Stimulated activated CD8-positive, alpha-beta memory T cell treated with anti-CD3 and anti-CD28 coated beads, Interleukin-2, amount 100 ng/mL, for 48 hours (primary cell): ENCODE measurements around the gene IER5.
"Not testable (repeated sequence)": the region's sequence is repeated elsewhere in the genome, so short reads cannot be mapped to it uniquely, and the experiment has no call there.

Experiments
- DNase-seq, 2 donors: peaks; one replicate each; pipeline ENCODE4 v3.0.0-alpha.2; 2020; ENCODE audit warnings: low read depth in 2 of 2

Gene IER5

GRCh38 chr1:181115971-181116370 lies 27.5 kb downstream of the IER5 start:
- not testable (repeated sequence) for DNase-seq

DNA sequence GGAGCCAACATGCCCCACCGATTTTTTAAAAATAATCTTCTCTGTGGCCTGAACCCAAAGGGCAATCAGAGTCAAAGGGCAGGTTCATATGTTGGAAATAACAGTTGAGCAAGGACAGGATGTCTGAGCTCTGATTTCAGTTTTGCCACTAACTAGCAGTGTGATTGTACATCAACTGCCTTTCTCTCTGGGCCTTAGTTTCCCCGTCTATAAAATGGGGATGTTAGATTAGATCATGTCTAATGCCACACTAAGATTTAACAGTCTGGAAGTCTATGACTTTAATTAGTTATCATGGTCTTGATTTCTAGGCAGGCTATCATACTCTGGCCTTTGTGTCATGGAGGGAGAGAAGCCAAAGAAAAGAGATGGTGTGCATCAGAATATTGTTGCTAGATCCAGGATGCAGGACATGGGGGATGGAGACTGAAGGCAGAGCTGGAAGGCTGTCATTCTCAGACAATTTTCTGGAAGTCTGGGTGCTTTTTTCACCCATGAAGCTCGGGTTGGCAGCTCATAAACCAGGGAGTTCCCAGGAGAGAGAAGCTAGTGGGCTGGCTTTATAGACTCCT lies 28.4 kb downstream of the IER5 start:
- no peak for DNase-seq

- no peak for DNase-seq
Observed at GRCh38 chr1:181117648-181118449, 29.3 kb downstream of the IER5 start.

DNA sequence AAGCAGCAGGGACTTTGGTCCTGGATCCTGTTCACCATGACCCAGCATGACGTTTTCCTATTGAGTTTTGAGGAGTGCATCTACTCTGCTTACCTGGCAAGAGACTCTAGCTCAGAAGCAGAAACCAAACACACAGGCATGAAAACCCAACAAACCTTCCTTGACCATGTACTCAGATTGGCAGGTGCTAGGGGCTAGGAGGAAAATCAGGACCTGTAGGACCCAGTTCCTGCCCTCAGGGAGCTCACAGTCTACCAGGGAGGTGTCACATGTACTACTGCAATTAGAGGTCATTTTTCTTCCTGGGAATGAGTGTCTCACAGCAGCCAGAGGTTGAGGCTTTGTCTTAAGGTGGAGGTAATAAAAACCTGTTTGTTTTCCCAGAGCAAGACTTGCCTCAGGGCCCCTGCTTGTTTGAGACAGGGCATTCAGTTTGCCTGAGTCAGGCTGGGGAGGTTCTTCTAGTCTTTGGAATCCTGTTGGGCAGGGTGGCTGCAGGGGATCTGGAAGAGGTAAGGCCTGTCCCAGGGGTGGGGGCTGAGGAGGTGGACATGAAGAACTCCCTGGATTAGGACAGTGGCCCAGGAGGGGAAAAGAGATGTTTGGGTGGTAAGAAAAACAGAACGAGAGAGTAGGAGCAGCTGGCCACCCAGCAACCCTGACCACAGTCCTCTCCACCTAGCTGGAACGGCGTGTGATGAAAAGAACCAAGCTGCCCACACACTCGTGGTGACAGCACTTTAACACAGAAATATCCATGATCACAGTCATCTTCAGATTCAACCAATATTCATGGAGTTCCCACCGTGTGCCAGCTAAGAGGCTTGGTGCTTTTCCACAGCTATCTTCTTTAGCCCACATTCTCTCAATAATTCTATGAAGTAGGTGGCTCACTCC lies 30.8 kb downstream of the IER5 start:
- DNase-seq: no peak

GRCh38 chr1:181120924-181121323 lies 32.4 kb downstream of the IER5 start:
- no peak for DNase-seq

- DNase-seq: no peak
Observed at GRCh38 chr1:181121498-181121897, 33.0 kb downstream of the IER5 start.

DNA sequence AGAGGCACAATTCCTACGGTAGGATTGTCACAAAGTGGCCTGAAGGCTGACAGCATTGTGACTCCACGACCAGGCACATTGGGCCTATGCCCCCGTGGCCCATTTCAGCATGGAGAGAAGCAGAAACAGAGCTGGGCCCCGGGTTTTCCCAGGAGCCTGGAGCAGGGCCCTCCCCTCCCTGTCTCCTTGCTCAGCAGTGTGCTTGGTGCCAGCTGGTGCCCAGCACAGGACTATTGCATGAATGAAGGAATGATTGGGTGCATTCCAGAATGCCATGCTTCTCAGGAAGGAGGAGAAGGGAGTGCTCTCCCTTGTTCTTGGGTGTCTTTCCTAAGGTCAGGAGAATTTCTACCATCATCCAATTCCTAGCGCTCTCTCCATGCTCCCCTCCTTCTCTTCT lies 33.7 kb downstream of the IER5 start:
- DNase-seq: no peak

DNA sequence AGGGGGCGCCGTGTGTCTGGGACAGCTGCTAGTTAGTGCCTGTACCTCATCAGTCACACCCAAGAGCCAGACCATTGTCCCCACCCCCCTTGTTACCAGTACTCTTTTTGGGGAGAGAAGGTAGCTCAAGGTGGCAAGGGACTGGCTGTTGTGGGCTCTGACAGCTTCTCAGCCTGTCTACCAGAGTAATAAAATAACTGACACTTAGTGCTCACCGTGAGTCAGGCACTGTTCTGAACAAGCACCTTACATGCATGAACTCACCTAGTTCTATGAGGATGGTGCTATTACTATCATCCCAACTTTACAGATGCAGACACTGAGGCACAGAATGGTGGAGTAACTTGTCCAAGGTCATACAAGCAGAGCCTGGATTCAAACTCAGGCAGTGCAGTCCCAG lies 34.7 kb downstream of the IER5 start:
- no peak for DNase-seq

GRCh38 chr1:181124291-181124751 lies 35.8 kb downstream of the IER5 start:
- no peak for DNase-seq

DNA sequence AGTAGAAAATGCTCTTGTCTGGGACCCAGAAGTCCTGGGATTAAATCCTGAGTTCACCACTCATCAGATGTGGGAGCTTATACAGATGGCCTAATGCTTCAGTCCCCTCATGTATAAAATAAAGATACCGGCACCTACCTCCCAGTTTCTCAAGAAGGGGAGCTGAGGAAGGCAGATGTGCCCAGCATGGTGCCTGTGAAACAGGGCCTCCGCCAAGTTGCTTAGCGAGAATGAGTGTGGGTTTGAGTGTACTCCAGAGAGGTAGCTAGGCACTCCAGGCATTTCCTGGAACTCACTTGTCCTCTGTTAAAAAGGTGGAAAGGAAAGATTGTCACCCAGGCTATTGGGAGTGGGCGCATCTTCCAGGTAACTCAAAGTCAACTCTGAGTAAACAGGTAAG lies 37.8 kb downstream of the IER5 start:
- no peak for DNase-seq

GRCh38 chr1:181126871-181127587 lies 38.5 kb downstream of the IER5 start:
- DNase-seq: no peak

- no peak for DNase-seq
Observed at GRCh38 chr1:181127898-181128453, 39.5 kb downstream of the IER5 start.

DNA sequence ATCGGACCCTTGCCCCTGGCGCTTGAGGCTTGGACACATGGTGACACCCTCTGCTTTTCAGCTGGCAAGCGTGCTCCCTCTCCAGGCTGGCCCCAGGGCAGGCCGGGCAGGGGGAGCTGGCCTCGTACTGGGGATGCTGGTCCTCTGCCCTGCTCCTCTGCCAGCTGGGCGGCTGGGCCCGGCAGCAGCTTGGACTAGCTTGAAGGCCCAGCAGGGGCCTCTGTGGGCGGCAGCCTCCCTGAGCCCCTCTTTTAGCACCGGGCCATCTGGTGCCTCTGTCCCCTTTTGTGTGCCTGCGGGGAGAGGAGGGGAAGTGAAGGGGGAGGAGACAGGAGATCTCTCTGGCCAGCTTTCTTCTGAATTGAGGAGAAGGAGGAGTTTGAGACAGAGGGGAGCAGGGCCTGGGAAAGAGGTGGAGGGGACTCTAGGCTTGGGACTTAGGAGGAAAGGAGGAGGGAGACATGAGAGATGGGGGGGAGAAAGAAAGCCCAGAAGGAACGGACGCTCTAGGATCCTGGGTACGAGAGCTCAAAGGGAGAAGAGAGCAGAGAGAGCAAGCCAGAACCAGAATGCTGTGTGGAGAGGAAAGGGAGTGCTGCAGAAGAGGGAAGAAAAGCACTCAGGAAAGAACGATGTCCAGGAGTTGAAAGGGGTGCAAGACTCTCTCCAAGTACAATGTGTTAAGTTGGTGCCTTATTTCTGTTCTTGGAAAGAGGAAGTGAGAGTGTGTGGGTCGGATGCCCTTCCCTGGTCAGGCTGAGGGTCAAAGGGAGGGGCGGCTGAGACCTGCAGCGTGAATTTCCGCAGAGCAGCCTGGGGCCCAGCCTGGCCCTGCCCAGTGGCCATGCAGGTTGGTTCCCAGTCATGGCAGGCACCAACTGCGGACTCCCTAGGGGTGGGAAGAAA lies 40.3 kb downstream of the IER5 start:
- no peak for DNase-seq

GRCh38 chr1:181129771-181130606 lies 41.5 kb downstream of the IER5 start:
- DNase-seq: no peak

DNA sequence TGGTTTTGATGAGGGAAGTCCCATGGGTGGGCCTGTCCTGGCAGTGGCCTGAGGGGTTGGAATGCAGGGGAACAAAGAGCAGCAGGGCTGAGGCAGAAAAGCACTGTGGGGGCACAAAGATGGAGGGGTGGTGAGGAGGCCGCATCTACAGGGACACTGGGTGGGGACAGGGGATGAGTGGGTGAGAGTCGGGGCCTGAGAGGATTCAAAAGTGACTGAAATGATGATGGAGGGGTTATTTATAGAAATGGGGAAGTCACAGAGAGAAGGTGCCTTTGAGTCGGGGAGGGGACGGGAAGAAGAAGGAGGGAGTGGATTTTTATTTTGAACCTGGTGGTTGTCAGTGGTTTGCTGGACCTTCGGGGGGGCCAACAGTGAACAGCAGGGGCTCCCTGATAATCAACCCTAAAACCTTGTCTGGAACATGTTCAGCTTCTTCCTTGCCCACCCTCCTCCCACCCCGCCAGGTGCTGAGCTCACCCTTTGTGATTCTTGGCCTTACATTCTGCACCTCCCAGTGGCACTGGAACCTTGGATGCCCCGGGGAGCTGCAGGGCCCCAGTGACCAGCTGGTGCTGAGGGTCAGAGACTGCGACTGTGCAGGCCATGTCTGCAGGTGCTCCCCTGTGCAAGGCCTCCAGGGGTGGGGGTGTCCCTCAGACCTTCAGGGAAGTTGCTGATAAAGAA lies 42.9 kb downstream of the IER5 start:
- no peak for DNase-seq

DNA sequence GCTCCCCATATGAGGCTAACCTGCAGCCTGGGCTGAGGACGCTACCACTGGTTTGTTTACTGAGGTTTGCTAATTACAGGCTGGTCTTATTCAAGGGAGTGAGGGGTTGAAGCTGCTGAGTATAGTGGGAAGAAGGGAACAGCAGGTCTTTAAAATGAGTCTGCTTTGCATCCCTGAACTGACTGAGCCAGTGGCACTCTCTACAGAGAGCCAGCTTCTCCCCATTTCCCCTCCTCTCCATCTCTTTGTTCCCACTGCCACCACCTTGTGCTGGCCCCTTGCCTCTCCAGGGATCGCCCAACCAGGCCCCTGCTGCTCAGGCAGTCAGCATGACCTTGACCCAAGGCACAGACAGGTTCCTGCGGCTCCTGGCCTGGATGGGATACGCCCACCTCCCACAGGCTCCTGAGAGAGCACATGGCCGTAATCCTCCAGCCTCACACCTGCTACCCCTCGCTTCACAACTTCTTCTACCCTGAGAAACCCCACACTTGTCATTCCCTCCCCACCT lies 45.0 kb downstream of the IER5 start:
- DNase-seq: no peak

DNA sequence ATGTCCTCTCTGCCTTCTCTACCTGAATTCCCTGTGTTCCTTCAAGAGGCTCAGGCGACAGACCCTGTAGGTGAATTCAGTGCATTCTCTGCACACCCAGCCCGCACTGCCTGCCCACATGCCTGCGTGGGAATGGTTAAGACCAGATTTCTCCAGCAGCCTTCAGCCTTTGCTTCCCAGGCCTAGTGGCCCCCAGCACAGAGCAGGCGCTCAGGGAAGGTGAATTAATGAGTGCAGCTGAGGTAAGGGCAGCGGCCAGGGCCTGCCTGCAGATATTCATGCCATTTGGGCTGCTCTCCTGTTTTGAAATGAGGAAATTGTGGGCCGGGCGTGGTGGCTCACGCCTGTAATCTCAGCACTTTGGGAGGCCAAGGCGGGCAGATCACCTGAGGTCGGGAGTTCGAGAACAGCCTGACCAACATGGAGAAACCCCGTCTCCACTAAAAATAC lies 45.5 kb downstream of the IER5 start:
- no peak for DNase-seq
